ENCODE measurements around the gene MGAT4D.

Gene MGAT4D

DNA sequence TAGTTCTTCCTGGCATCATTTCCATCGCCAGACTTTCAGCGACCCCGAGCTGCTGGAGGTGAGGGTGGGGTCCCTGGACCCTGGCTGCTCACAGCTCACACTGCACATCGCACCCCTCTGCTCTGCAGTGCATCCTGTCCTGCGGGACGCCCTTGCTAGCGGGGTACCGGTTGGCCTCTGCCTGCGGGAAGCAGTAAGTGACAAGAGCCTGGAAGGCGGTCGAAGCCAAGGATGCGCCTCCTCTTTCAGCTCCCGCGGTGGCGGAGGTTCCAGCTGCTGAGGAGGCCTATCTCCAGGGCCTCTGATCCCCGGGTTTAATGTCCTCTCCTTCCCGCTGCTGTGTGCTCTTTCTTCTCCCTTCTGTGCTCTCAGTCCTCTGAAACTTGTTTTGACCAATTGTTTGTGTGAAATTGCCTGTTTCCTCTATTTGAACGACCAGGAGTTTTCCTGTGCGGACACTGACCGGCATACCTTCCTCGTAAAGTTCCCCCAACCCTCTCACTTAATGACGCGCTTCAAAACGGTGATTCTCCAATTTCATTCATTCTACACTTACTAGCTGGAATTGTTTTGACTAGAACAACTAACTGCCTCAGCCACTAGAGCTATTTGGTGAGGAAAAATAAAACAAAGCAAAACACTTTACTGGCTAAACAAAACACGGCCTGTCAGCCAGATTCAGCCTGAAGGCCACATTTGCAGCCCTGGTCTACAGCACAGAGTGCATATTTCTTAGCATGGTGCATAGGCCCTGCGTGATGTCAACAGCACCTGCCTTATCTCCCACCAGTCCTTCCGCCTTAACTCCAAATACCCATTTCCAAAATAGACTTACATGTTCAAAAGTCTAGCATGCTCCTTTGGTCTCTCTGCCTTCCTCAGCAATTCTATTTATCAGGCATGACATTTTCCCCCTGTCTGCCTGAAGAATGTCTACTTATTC lies 28.0 kb downstream of the MGAT4D start:
- Histone ChIP-seq H3K4me2 (no peak overlapping the region), H3K4me1 (ENCODE audit: low read depth, poor library complexity, severe bottlenecking) (no peaks in the 10 kb centered on the region), H4K20me1 (ENCODE audit: insufficient read depth) (no peaks in the 10 kb centered on the region), H3K27me3 (ENCODE audit: insufficient read depth, low read depth) (no peaks in the 10 kb centered on the region), H3K27ac (no peak overlapping the region), H3K4me3 (IDR thresholded peaks at IDR 0.05; ENCODE audit: insufficient read depth, low read depth, low read length) (no peak overlapping the region), H3K36me3 (ENCODE audit: insufficient read depth) (no peaks in the 10 kb centered on the region), H2AFZ (ENCODE audit: low read depth) (no peak overlapping the region), H3K9ac (no peak overlapping the region), H3K79me2 (ENCODE audit: insufficient read depth, low read depth) (no peaks in the 10 kb centered on the region)
- TF ChIP-seq, protein P1, sequence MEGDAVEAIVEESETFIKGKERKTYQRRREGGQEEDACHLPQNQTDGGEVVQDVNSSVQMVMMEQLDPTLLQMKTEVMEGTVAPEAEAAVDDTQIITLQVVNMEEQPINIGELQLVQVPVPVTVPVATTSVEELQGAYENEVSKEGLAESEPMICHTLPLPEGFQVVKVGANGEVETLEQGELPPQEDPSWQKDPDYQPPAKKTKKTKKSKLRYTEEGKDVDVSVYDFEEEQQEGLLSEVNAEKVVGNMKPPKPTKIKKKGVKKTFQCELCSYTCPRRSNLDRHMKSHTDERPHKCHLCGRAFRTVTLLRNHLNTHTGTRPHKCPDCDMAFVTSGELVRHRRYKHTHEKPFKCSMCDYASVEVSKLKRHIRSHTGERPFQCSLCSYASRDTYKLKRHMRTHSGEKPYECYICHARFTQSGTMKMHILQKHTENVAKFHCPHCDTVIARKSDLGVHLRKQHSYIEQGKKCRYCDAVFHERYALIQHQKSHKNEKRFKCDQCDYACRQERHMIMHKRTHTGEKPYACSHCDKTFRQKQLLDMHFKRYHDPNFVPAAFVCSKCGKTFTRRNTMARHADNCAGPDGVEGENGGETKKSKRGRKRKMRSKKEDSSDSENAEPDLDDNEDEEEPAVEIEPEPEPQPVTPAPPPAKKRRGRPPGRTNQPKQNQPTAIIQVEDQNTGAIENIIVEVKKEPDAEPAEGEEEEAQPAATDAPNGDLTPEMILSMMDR (conservative IDR thresholded peaks at IDR 0.05; ENCODE audit: low read depth, low read length) = no peak

DNA sequence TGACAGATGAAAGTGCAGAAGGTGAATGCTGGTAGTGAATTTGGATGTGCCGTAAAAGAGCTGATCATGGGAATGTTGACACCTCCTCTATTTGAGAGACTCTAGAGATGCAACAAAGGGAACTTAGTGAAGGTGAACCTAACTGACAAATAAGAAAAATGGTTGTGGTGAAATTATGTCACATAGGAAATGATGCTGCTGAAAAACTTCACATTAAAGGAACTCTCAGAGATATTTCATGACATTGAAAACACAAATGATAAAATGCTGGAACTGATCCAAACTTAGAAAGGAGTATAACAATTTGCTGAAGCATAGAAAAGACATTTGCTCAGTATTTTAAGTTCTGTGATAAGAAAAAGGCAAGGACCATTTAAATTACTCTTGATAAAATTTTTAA lies 31.9 kb downstream of the MGAT4D start:
- Histone ChIP-seq H3K36me3 (ENCODE audit: insufficient read depth) (no peaks in the 10 kb centered on the region), H3K27me3 (ENCODE audit: insufficient read depth, low read depth) (no peaks in the 10 kb centered on the region), H3K4me3 (IDR thresholded peaks at IDR 0.05; ENCODE audit: insufficient read depth, low read depth, low read length) (no peak overlapping the region), H4K20me1 (ENCODE audit: insufficient read depth) (no peaks in the 10 kb centered on the region), H3K27ac (no peak overlapping the region), H2AFZ (ENCODE audit: low read depth) (no peak overlapping the region), H3K4me1 (ENCODE audit: low read depth, poor library complexity, severe bottlenecking) (no peaks in the 10 kb centered on the region), H3K79me2 (ENCODE audit: insufficient read depth, low read depth) (no peaks in the 10 kb centered on the region), H3K9ac (no peak overlapping the region), H3K4me2 (no peak overlapping the region)
- TF ChIP-seq, protein P1 (conservative IDR thresholded peaks at IDR 0.05; ENCODE audit: low read depth, low read length) = no peak

DNA sequence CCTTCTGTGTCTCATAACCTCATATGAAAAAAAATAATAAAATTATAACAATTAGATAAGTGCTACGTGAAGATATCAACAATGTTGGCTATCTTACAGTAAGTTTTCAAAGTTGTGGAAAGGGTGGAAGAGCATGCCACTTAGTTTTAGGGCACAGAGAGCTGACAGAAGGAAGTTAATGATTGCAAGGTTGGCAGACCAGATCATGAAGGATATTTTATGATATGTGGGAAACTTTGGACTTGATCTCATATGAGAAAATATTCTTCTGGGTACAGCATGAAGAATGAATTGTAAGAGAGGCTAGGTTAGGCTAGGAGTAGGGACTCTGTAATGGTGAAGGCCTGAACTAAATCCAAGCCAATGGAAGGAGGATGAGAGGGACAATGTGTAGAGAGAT lies 34.5 kb downstream of the MGAT4D start:
- Histone ChIP-seq H3K79me2 (ENCODE audit: insufficient read depth, low read depth) (no peaks in the 10 kb centered on the region), H2AFZ (ENCODE audit: low read depth) (no peak overlapping the region), H3K36me3 (ENCODE audit: insufficient read depth) (no peaks in the 10 kb centered on the region), H3K4me3 (IDR thresholded peaks at IDR 0.05; ENCODE audit: insufficient read depth, low read depth, low read length) (no peak overlapping the region), H3K4me2 (no peak overlapping the region), H3K27ac (no peak overlapping the region), H3K9ac (no peak overlapping the region), H4K20me1 (ENCODE audit: insufficient read depth) (no peaks in the 10 kb centered on the region), H3K4me1 (ENCODE audit: low read depth, poor library complexity, severe bottlenecking) (no peaks in the 10 kb centered on the region), H3K27me3 (ENCODE audit: insufficient read depth, low read depth) (no peaks in the 10 kb centered on the region)
- TF ChIP-seq, protein P1 (conservative IDR thresholded peaks at IDR 0.05; ENCODE audit: low read depth, low read length) = no peak

DNA sequence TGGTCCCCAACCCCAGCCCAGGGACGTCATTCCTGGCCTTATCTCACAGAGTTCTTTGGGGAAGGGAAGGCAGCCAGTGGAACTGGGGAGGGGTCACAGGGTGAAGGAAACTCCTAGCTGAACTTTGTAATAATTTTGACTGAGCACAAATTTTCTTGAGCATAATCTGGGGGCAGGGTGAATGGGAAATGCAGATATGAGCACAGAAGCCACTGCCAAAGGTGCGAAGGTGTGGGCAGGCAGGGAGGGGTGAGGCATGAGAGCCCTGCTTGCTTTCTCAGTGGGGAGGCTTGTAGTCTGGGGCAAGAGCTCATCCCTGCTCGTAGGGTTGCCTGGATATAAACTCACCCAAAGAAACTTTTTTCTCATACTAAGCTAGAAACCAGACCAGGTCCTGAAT lies 34.9 kb downstream of the MGAT4D start:
- no peak overlapping the region for H3K27ac ChIP-seq
- H3K4me1 ChIP-seq (ENCODE audit: low read depth, poor library complexity, severe bottlenecking) = no peaks in the 10 kb centered on the region
- no peak overlapping the region for H2AFZ ChIP-seq (ENCODE audit: low read depth)
- TF ChIP-seq, protein P1 (conservative IDR thresholded peaks at IDR 0.05; ENCODE audit: low read depth, low read length) = no peak
- H3K4me2 ChIP-seq = no peak overlapping the region
- no peaks in the 10 kb centered on the region for H3K79me2 ChIP-seq (ENCODE audit: insufficient read depth, low read depth)
- H3K27me3 ChIP-seq (ENCODE audit: insufficient read depth, low read depth) = no peaks in the 10 kb centered on the region
- no peak overlapping the region for H3K9ac ChIP-seq
- no peaks in the 10 kb centered on the region for H3K36me3 ChIP-seq (ENCODE audit: insufficient read depth)
- no peak overlapping the region for H3K4me3 ChIP-seq (IDR thresholded peaks at IDR 0.05; ENCODE audit: insufficient read depth, low read depth, low read length)
- H4K20me1 ChIP-seq (ENCODE audit: insufficient read depth) = no peaks in the 10 kb centered on the region

Measured in KMS-11 (cell line).